Cardiac fibroblast (primary cell): ENCODE results near the gene CTSW.
A peak's percentile ranks its signal among the peaks of the same experiment; 100 is the strongest.
"Not testable (repeated sequence)": the region's sequence is repeated elsewhere in the genome, so short reads cannot be mapped to it uniquely, and the experiment has no call there.

Experiments used
- DNase-seq, 2 donors: peaks; one replicate each; pipeline versions ENCODE4 v3.0.0 to v3.0.0-alpha.2; 2010; ENCODE audit warnings: low read depth in 2 of 2
- H3K4me3 ChIP-seq, 2 donors: replicated peaks in 1 of 2; 1 replicate in 1 of 2; 2 replicates in 1 of 2; pipeline ENCODE4 v1.5.1; 2011; ENCODE audit warnings: low read depth in 2 of 2, low read length in 2 of 2, mild to moderate bottlenecking in 2 of 2, moderate library complexity in 1 of 2
- TF ChIP-seq, protein P1 (sequence below): IDR thresholded peaks from one replicate; pipeline ENCODE4 v1.5.1; 2011; ENCODE audit warnings: low read depth, mild to moderate bottlenecking, low read length, inconsistent platforms

The CTSW gene, protein sequence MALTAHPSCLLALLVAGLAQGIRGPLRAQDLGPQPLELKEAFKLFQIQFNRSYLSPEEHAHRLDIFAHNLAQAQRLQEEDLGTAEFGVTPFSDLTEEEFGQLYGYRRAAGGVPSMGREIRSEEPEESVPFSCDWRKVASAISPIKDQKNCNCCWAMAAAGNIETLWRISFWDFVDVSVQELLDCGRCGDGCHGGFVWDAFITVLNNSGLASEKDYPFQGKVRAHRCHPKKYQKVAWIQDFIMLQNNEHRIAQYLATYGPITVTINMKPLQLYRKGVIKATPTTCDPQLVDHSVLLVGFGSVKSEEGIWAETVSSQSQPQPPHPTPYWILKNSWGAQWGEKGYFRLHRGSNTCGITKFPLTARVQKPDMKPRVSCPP

DNA sequence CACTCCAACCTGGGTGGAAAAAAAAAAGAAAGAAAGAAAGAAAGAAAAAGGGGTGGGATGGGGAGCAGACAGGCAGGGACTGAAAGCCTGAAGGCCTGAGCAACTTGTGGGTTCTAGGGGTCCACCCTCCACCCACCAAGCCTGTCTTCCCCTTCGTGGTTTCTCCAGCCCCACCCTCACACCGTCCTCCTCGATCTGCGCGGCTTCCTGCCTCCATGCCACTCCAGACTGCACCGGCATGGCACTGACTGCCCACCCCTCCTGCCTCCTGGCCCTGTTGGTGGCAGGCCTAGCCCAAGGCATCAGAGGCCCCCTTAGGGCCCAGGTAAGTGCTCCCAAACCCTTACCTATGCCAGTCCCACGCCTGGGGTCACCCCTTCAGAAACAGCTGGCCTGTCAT lies at the start of gene CTSW:
CTSW (plus strand) TSS at position 221 of the 400 bp plus-strand sequence; CDS start at position 239, 18 bp downstream.
- DNase-seq = no peak
- no peak within 1 kb of the TSS for H3K4me3 ChIP-seq
- TF ChIP-seq, protein P1, sequence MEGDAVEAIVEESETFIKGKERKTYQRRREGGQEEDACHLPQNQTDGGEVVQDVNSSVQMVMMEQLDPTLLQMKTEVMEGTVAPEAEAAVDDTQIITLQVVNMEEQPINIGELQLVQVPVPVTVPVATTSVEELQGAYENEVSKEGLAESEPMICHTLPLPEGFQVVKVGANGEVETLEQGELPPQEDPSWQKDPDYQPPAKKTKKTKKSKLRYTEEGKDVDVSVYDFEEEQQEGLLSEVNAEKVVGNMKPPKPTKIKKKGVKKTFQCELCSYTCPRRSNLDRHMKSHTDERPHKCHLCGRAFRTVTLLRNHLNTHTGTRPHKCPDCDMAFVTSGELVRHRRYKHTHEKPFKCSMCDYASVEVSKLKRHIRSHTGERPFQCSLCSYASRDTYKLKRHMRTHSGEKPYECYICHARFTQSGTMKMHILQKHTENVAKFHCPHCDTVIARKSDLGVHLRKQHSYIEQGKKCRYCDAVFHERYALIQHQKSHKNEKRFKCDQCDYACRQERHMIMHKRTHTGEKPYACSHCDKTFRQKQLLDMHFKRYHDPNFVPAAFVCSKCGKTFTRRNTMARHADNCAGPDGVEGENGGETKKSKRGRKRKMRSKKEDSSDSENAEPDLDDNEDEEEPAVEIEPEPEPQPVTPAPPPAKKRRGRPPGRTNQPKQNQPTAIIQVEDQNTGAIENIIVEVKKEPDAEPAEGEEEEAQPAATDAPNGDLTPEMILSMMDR = no peak

DNA sequence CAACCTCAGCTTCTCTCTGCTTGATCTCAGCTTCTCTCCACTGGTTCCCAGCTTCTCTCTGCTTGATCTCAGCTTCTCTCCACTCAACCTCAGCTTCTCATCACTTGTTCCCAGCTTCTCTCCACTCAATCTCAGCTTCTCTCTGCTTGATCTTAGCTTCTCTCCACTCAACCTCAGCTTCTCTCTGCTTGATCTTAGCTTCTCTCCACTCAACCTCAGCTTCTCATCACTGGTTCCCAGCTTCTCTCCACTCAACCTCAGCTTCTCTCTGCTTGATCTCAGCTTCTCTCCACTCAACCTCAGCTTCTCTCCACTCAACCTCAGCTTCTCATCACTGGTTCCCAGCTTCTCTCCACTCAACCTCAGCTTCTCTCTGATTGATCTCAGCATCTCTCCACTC lies 47.4 kb upstream of the CTSW start:
- H3K4me3 ChIP-seq, DNase-seq: not testable (repeated sequence)

DNA sequence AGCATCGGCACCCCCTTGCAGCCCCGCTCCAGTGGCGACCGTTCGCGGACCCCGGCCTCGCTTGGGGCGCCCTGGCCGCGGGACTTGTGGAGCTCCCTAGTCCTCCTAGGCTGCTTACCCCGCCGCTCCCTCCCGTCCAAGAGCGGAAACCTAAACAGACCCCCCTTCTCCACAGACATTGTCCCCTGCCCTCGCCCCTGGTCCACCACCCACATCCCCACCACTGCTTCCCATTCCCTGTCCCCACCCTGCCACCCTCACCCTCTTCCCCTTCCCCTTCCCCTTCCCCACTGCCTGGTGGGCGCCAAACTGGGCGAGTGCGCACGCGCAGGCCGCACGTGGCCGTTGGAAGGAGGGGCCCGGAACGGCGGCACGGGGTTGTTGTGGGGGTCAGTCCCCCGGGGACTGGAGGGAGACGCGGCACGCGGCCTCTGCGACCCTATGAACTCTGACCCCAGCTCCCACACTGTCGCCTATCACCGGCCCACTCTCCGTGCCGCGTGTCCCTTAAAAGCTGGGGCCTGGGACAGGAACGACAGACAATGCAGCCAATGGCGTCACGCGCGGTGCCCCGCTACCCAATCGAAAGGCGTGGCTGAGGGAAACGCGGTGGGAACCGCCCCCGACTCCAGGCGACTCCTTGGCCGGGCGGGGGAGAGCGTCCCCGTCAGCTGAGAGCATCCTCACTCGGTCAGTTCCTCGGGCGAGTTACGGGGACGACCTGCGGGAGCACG lies 46.2 kb upstream of the CTSW start, which contains the start of gene SNX32:
SNX32 (plus strand) TSS at position 667 of the 734 bp plus-strand sequence. CDS start 103 bp downstream, outside the sequence.
- peak within 1 kb of the TSS; percentile 64 to 73 for H3K4me3 ChIP-seq
- TF ChIP-seq, protein P1 = no peak
- peak; percentile 94 for DNase-seq

DNA sequence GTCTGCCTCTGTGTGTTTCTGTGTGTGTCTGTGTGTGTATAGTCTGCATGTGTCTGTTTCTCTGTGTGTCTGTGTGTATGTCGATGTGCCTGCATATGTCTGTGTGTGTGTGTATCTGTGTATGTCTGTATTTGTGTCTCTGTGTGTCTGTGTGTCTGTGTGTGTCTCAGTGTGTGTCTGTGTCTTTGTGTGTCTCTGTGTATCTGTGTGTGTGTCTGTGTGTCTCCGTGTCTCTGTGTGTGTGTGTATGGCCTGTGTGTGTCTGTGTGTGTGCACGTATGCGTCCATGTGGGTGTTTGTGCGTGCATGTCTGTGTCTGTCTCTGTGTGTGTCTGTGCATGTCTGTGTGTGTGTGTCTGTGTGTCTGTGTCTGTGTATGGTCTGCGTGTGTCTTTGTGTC lies 45.4 kb upstream of the CTSW start:
- TF ChIP-seq, protein P1 = no peak
- peak overlapping the region; percentile 64 to 73 for H3K4me3 ChIP-seq
- no peak for DNase-seq

DNA sequence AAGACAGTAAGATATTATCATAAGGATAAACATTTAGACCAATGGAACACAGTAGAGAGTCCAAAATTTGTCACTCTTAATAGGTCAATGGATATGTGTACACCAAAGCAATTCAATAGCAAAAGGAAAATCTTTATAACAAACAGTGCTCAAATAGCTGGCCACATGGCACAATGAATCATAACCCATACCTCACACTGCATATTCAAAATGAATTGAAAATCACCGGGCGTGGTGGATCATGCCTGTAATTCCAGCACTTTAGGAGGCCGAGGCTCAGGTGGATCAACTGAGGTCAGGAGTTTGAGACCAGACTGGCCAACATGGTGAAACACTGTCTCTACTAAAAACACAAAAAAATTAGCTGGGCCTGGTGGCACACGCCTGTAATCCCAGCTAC lies 37.5 kb upstream of the CTSW start:
- TF ChIP-seq, protein P1 = no peak
- no peak overlapping the region for H3K4me3 ChIP-seq
- no peak for DNase-seq

DNA sequence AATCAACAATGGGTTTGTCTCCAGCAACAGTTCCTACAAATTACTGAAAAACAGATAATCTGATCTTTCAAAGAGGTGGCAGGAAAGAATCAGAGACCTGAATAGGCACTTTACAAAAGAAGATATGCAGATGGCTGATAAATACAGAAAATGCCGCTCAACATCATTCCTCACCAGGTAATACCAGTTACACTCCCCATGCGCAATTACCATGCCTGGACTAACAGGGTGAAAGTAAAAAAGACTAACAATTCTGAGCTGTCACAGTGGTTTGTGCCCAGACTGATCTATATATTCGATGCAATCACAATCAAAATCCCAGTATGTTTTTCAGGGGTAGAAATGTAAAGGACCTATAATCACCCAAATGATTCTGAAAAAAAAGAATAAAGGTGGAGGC lies 35.8 kb upstream of the CTSW start:
- TF ChIP-seq, protein P1 = no peak
- H3K4me3 ChIP-seq = no peak overlapping the region
- DNase-seq = no peak

DNA sequence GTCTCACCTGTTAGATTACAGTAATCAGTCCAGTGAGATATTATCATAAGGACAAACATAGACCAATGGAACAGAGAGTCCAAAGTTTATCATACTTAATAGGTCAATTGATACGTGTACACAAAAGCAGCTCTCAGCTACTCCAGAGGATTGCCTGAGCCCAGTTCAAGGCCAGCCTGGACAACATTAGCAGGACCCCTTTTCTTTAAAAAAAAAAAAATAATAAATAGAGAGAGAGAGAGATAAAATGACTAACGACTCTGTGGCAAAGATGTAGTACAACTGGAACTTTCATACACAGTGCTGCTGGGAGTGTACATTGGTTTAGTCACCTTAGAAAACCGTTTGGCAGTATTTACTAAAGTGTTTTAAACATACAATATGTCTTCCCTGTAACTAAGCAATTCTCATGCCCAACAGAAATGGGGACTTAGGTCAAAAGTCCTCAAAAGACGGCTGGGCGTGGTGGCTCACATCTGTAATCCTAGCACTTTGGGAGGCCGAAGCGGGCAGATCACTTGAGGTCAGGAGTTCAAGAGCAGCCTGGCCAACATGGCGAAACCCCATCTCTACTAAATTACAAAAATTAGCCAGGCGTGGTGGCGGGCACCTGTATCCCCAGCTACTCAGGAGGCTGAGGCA lies 35.3 kb upstream of the CTSW start:
- TF ChIP-seq, protein P1 = no peak
- no peak for DNase-seq
- no peak overlapping the region for H3K4me3 ChIP-seq
